HEK293 (cell line): ENCODE measurements around the gene FIGN.

ENCODE experiments used
- CTCF ChIP-seq: fragments of 450-650 bp; formaldehyde crosslinking; IDR thresholded peaks from 2 replicates; pipeline ENCODE4 v1.5.1; 2016; ENCODE audit warnings: missing biosample characterization, missing genetic modification characterization
- GLI4 ChIP-seq: fragments of 450-650 bp; formaldehyde crosslinking; IDR thresholded peaks from 2 replicates; pipeline ENCODE4 v1.5.1; 2016; ENCODE audit warnings: missing biosample characterization, missing genetic modification characterization
- KLF16 ChIP-seq: fragments of 450-650 bp; formaldehyde crosslinking; IDR thresholded peaks from 2 replicates; pipeline ENCODE4 v1.5.1; 2017; ENCODE audit warnings: missing biosample characterization, missing genetic modification characterization
- PRDM10 ChIP-seq: fragments of 450-650 bp; formaldehyde crosslinking; IDR thresholded peaks from 2 replicates; pipeline ENCODE4 v1.5.1; 2016; ENCODE audit warnings: missing biosample characterization, missing genetic modification characterization
- SP2 ChIP-seq: fragments of 450-650 bp; formaldehyde crosslinking; IDR thresholded peaks from 2 replicates; pipeline ENCODE4 v1.5.1; 2016; ENCODE audit warnings: missing biosample characterization, missing genetic modification characterization
- TCF7L2 ChIP-seq: IDR thresholded peaks from 2 replicates; pipeline ENCODE4 v1.6.1; 2011; ENCODE audit warnings: low read depth, mild to moderate bottlenecking, inconsistent platforms, low read length, moderate library complexity, borderline replicate concordance
- ZBTB1 ChIP-seq: fragments of 450-650 bp; formaldehyde crosslinking; IDR thresholded peaks from 2 replicates; pipeline ENCODE4 v1.5.1; 2016; ENCODE audit warnings: missing biosample characterization, missing genetic modification characterization
- ZBTB44 ChIP-seq: fragments of 450-650 bp; IDR thresholded peaks from 2 replicates; pipeline ENCODE4 v1.5.1; 2018; ENCODE audit warnings: missing biosample characterization, mild to moderate bottlenecking, missing genetic modification characterization
- ZBTB7A ChIP-seq: fragments of 450-650 bp; formaldehyde crosslinking; IDR thresholded peaks from 2 replicates; pipeline ENCODE4 v1.5.1; 2016; ENCODE audit warnings: low read depth, missing biosample characterization, missing genetic modification characterization
- ZNF24 ChIP-seq: fragments of 450-650 bp; formaldehyde crosslinking; IDR thresholded peaks from 2 replicates; pipeline ENCODE4 v1.5.1; 2016; ENCODE audit warnings: missing biosample characterization, missing genetic modification characterization
- ZNF302 ChIP-seq: fragments of 450-650 bp; formaldehyde crosslinking; IDR thresholded peaks from 2 replicates; pipeline ENCODE4 v1.5.1; 2016; ENCODE audit warnings: missing biosample characterization, missing genetic modification characterization, low read depth
- ZNF37A ChIP-seq: fragments of 450-650 bp; IDR thresholded peaks from 2 replicates; pipeline ENCODE4 v1.5.1; 2018; ENCODE audit warnings: missing biosample characterization, missing genetic modification characterization
- ZNF629 ChIP-seq: fragments of 450-650 bp; formaldehyde crosslinking; IDR thresholded peaks from 2 replicates; pipeline ENCODE4 v1.5.1; 2017; ENCODE audit warnings: missing biosample characterization, missing genetic modification characterization
- ZNF707 ChIP-seq: fragments of 450-650 bp; formaldehyde crosslinking; IDR thresholded peaks from 2 replicates; pipeline ENCODE4 v1.5.1; 2016; ENCODE audit warnings: missing biosample characterization, missing genetic modification characterization

- TF ChIP-seq ZNF707 (no peak), CTCF (tag by site-specific recombination) (no peak), SP2 (no peak), KLF16 (tag by site-specific recombination) (no peak), ZNF629 (no peak), GLI4 (tag by site-specific recombination) (no peak), ZNF302 (no peak), ZNF24 (no peak), PRDM10 (tag by site-specific recombination) (no peak), ZBTB44 (tag by site-specific recombination) (no peak), TCF7L2 (no peak), ZBTB1 (tag by site-specific recombination) (no peak), ZBTB7A (tag by site-specific recombination) (no peak), ZNF37A (tag by site-specific recombination) (no peak)
These were observed 19.6 kb upstream of the FIGN start for GRCh38 chr2:163755366-163755765.
